HuH-7 (cell line): Measurements from ENCODE around the gene ZNF567.
"Not testable (repeated sequence)": the region's sequence is repeated elsewhere in the genome, so short reads cannot be mapped to it uniquely, and the experiment has no call there.

Experiments
- DNase-seq: peaks from one replicate; pipeline ENCODE4 v3.0.0; 2011; ENCODE audit warnings: low spot score

Gene ZNF567

DNA sequence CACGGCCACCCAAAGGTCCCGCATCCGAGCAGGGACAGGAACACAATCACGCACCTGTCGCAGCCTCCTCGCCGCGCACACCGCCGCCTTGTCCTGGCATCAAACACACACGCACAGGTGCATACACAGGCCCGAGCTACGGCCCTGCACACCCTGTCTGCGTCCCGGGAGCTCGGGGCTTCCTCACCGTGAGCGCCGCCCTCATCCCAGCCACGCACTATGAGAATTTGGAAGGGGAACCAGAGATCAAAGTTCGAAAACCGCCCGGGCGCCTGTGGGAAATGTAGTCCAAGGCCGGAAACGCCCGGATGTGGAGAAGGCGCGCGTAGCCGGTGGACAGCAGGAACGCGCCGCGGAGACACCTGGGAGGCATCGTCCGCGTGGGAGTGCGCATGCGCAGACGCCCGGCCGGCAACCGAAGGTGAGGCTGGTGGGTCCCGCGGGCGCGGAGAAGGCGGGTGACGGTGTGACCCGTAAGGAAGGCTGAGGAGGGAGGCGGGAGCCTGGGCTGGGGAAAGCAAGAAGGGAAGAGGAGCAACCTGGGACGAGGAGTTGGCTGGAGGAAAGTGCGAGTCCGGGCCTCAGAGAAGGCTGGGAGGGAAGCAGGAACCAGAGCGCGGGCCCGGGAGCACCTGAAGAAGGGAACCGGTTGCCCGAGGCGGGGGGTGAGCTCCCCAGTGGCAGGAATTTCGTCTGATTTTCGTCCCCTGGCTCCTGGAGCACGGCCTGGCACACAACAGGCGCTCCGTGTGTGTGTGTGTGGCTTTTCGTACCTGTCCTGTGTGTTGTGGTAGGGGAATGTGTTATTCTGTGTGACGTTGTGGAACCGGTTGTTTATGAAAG lies at the start of gene ZNF567:
Gene ZNF567, plus strand, starts transcription at position 399 of the 843 bp plus-strand sequence. CDS start 7,256 bp downstream, outside the sequence.
- DNase-seq, result peak; percentile 97

DNA sequence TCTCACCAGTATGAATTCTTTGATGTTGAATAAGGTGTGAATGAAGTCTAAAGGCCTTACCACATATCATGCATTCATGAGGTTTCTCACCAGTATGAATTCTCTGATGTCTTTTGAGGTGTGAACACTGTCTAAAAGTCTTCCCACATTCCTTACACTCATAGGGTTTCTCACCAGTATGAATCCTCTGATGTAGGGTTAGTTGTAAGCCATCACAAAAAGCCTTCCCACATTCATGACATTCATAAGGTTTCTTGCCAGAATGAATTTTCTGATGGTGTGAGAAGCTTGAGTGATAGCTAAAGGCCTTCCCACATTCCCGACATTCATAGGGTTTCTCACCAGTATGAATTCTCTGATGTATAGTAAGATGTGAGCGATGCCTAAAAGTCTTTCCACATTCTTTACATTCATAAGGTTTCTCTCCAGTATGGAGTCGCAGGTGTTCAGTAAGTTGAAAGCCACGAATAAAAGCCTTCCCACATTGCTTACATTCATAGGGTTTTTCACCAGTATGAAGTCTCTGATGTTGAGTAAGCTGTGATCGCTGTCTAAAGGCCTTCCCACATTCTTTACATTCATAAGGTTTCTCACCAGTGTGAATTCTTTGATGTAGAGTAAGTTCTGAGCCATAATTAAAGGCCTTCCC lies 48.4 kb upstream of the ZNF567 start:
- DNase-seq, result no peak

DNA sequence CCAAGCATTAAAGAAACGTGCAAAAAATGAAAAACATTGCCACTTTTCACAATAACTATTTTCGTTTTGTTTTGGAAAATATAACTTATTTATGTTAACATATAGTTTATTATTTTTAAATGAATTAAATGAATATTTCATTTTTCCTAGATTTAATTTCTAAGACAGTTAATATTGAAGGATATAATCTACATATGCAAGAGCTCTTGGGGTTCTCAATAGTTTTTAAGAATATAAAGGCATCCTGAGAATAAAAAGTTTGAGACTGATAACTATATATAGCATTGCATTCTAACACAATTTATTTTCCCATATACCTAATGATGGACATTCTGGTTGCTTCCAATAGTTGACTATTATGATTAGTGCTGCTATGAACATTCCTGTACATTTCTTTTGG lies 40.7 kb upstream of the ZNF567 start:
- no peak for DNase-seq

DNA sequence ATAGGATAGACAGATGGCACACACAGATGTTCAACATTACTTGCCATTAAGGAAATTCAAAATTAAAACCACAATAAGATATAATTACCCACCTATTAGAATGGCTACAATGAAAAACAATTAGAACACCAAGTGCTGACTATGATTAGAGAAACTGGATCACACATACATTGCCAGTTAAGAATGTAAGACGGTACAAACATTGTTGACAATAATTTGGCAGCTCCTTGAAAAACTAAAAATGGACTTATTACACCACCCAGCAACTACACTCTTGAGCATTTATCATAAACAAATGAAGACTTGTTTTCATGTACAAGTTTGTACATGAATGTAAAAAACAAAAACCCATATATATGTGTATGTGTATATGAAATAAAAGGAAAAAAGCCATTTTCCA lies 34.5 kb upstream of the ZNF567 start:
- DNase-seq, result no peak

DNA sequence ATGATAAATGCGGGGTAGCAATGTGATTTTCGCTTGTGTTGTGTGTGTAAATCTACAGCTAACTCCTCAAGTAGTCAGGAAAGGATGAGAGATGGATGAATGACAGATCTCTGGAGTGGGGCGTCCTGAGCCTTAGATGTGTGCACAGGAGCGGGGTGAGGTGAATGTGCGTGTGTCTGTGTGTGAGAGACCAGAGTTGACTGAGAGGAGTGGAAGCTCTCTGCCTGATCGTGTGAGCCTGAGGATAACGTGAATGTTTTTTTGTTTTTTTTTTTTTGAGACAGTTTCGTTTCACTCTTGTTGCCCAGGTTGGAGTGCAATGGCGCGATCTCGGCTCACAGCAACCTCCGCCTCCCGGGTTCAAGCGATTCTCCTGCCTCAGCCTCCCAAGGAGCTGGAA lies 21.6 kb upstream of the ZNF567 start:
- no peak for DNase-seq

- no peak for DNase-seq
These were observed 18.8 kb upstream of the ZNF567 start for GRCh38 chr19:36668646-36669045.

DNA sequence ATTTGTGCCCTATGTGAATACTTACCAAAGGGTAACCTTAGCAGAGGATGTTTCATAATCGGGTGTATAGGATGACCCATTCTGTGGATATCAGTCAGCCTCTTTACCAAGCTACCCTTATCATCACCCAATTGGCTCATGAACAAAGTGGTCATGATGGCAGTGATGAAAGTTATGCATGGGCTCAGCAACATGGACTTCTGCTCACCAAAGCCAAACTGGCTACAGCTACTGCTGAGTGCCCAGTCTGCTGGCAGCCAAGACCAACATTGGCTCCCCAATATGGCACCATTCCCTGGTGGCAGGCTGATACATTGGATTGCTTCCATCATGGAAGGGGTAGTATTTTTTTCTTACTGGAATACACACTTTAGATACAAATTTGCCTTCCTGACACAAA lies 15.0 kb upstream of the ZNF567 start:
- no peak for DNase-seq

GRCh38 chr19:36674201-36674600 lies 13.2 kb upstream of the ZNF567 start:
- no peak for DNase-seq

DNA sequence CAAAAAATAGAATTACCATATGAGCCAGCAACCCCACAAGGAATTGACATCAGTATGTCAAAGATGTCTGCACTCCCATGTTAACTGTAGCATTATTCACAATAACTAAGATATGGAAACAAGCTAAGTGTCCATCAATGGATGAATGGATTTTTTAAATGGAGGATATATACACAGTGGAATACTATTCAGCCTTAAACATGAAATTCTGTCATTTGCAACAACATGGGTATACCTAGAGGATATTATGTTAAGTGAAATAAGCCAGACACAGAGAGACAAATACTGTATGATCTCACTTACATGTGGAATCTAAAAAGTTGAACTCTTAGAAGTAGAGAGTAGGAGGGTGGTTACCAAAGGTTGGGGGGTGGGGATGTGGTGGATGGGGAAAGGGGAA lies 8.0 kb upstream of the ZNF567 start:
- no peak for DNase-seq

DNA sequence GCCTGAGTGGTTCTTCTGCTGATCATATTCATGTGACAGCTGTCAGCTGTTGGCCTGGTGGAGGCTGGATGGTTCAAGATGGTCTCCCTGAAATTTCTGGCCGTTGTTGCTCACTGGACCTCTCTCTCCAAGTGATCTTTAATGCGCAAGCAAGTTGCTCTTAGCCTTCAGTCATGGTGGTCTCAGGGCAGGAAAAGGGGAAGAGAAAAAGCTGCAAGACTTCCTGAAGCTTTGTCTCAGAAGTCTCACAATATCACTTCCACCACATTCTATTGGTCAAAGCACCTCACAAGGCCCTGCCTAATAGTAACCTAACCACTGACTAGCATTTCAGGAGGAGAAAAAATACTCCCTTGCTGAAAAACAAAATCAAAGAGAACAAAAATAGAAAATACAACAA lies 1.6 kb upstream of the ZNF567 start:
- DNase-seq, result no peak

GRCh38 chr19:36686365-36687213 lies 823 bp upstream of the ZNF567 start:
- DNase-seq, result no peak

DNA sequence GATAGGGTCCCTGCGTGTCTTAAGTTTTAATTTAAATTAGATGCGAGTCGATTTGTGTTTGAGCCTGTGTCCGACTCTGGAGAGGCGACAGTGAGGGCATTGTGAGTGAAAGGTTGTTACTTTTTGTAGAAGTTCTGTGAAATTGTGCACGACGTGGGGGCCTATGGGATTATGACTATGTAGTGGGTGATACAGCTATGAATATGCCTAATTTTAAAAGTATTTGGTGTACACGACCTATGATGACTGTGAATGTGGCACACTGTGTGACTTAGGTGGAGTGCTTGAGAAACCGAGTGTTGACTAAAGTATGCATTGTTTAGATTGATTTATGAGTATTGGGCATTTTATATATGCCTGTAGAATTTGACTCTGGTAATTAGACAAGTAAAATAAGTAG lies 646 bp downstream of the ZNF567 start:
- no peak for DNase-seq

DNA sequence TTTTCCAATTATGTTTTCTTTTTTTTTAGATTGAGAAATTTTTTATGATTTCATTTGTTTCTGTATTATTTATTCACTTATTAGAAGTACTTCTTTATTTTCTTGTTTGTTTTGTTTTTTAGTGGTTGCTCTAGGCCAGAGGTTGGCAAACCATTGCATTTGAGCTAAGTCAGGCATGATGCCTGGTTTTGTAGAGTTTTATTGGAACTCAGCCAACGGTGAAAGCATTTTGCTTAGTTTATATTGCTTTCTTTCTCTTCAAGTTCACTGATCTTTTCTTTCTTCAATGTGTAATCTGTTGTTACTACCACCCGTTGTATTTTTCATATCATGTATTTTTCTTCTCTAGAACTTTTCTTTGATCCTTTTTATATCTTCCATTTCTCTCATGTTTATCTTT lies 19.7 kb downstream of the ZNF567 start:
- no peak for DNase-seq

- no peak for DNase-seq
These were observed 22.0 kb downstream of the ZNF567 start for GRCh38 chr19:36709423-36709822.

- no peak for DNase-seq
These were observed 32.5 kb downstream of the ZNF567 start for GRCh38 chr19:36719687-36720556.

DNA sequence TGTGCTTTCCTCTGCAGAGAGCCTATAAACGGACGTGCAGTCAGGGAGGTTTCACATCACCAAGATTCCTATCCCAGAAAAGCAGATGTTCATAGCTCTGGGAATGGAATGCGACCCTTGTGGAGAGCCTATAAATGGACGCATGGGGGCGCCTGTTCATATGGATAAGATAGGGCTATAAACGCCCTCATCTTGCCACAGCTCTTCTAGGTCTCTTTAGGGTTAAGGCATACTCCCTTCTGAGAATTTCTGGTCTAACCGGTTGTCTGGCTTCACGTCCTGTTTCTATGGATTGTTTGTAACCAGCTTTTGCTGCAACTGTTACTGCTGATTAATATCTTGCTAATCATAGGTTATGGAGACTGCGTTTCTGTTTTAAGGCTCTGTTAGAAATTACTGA lies 48.8 kb downstream of the ZNF567 start:
- not testable (repeated sequence) for DNase-seq

GRCh38 chr19:36745870-36746269 lies 58.5 kb downstream of the ZNF567 start:
- no peak for DNase-seq

DNA sequence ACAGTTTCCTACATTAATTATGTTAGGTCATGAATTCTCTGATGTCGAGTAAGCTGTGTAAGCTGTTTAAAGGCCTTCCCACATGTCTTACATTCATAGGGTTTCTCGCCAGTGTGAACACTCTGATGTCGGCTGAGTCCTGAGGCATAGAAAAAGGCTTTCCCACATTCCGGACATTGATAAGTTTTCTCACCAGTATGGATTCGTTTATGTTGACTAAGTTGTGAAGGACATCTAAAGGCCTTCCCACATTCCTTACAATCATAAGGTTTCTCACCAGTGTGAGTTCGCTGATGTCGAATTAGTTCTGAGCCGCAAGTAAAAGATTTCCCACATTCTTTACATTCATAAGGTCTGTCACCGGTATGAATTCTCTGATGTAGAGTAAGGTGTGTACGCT lies 60.3 kb downstream of the ZNF567 start:
- DNase-seq, result no peak

GRCh38 chr19:36748431-36749275 lies 61.2 kb downstream of the ZNF567 start:
- no peak for DNase-seq

DNA sequence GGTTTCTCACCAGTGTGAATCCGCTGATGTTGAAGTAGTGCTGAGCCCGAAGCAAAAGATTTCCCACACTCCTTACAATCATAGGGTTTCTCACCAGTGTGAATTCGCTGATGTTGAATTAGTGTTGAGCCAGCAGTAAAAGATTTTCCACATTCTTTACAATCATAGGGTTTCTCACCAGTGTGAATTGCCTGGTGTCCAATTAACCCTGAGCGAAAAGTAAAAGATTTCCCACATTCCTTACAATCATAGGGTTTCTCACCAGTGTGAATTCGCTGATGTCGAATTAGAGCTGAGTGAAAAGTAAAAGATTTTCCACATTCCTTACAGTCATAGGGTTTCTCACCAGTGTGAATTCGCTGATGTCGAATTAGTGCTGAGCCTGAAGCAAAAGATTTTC lies 62.2 kb downstream of the ZNF567 start:
- DNase-seq, result not testable (repeated sequence)
